ENCODE results near the gene OR1K1.
A peak's percentile ranks its signal among the peaks of the same experiment; 100 is the strongest.

OR1K1 gene

GRCh38 chr9:122812736-122813135 lies 12.8 kb downstream of the OR1K1 start:
- H3K4me3 ChIP-seq = no peak overlapping the region
- TF ChIP-seq, protein P1, sequence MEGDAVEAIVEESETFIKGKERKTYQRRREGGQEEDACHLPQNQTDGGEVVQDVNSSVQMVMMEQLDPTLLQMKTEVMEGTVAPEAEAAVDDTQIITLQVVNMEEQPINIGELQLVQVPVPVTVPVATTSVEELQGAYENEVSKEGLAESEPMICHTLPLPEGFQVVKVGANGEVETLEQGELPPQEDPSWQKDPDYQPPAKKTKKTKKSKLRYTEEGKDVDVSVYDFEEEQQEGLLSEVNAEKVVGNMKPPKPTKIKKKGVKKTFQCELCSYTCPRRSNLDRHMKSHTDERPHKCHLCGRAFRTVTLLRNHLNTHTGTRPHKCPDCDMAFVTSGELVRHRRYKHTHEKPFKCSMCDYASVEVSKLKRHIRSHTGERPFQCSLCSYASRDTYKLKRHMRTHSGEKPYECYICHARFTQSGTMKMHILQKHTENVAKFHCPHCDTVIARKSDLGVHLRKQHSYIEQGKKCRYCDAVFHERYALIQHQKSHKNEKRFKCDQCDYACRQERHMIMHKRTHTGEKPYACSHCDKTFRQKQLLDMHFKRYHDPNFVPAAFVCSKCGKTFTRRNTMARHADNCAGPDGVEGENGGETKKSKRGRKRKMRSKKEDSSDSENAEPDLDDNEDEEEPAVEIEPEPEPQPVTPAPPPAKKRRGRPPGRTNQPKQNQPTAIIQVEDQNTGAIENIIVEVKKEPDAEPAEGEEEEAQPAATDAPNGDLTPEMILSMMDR (IDR thresholded peaks at IDR 0.05) = no peak
- H3K27ac ChIP-seq = no peak overlapping the region
- DNase-seq (ENCODE audit: low spot score) = no peak

- no peak for DNase-seq (ENCODE audit: low spot score)
- Histone ChIP-seq H3K27ac (no peak overlapping the region), H3K4me3 (no peak overlapping the region)
- TF ChIP-seq, protein P1 (IDR thresholded peaks at IDR 0.05) = no peak
Measured at GRCh38 chr9:122814545-122814944, 14.6 kb downstream of the OR1K1 start.

DNA sequence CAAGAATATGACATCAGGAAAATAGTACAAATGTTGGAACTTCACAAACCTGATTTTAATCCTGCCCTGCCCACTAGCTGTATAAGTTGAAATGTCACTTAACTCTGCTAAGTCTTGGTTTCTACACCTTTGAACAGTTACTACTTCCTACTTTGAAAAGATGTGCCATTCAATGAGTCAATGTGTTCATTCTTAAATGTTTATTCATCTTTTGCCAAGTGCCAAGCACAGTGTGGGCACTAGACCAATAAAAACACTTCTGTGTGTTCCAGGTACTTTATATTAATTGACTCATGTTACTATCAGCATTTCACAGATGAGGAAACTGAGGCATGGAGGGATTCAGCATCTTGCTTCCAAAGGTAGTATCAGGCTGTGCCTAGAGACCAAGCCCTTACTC lies 15.6 kb downstream of the OR1K1 start:
- peak overlapping the region; percentile 9 for H3K27ac ChIP-seq
- H3K4me3 ChIP-seq = no peak overlapping the region
- TF ChIP-seq, protein P1 (IDR thresholded peaks at IDR 0.05) = no peak
- DNase-seq (ENCODE audit: low spot score) = no peak

GRCh38 chr9:122816163-122816867 lies 16.4 kb downstream of the OR1K1 start:
- H3K27ac ChIP-seq = peak overlapping the region in 1 of 2 donors; percentile 9
- no peak for DNase-seq (ENCODE audit: low spot score)
- TF ChIP-seq, protein P1 (IDR thresholded peaks at IDR 0.05) = no peak
- no peak overlapping the region for H3K4me3 ChIP-seq

DNA sequence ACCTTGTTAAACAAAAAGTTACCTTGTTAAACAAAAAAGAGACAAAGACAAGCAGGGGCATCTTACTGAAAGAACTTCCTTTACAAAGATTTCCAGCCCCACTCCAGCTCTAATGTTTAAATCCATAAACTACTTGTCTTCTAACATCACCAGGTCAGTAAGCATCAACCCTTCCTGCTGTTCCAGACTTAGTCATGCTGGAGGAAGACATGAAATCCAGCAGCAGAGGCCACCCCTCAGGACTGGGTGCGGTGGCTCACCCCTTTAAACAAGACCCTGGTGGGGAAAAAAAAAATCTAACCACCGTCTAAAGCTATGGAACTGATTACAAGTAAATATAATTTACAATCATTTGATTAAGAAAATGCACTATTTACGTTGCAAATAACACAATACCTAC lies 19.4 kb downstream of the OR1K1 start:
- Histone ChIP-seq H3K4me3 (no peak overlapping the region), H3K27ac (no peak overlapping the region)
- DNase-seq (ENCODE audit: low spot score) = no peak
- TF ChIP-seq, protein P1 (IDR thresholded peaks at IDR 0.05) = no peak

GRCh38 chr9:122819791-122820489 lies 20.0 kb downstream of the OR1K1 start:
- TF ChIP-seq, protein P1 (IDR thresholded peaks at IDR 0.05) = no peak
- Histone ChIP-seq H3K4me3 (no peak overlapping the region), H3K27ac (no peak overlapping the region)
- no peak for DNase-seq (ENCODE audit: low spot score)

GRCh38 chr9:122820490-122820845 lies 20.5 kb downstream of the OR1K1 start:
- TF ChIP-seq, protein P1 (IDR thresholded peaks at IDR 0.05) = no peak
- Histone ChIP-seq H3K27ac (no peak overlapping the region), H3K4me3 (no peak overlapping the region)
- no peak for DNase-seq (ENCODE audit: low spot score)

Measured in coronary artery (tissue), 2 donors.